Adrenal gland (tissue), 5 donors: ENCODE results near the gene CALML5.

Experiments used
- CTCF ChIP-seq, 6 experiments: fragments of 450-650 bp in 4 of 6; fragments of 200-600 bp in 2 of 6; sonication (generic) in 1 of 6; IDR thresholded peaks; 1 replicate in 5 of 6; 2 replicates in 1 of 6; pipeline versions ENCODE4 v1.5.1 to v1.8.0; 2016 to 2021; ENCODE audit warnings: antibody characterized with exemption in 6 of 6, mild to moderate bottlenecking in 2 of 6, moderate library complexity in 1 of 6
- POLR2A ChIP-seq, 2 donors: fragments of 450-650 bp; IDR thresholded peaks; one replicate each; pipeline ENCODE4 v1.6.1; 2017; ENCODE audit warnings: antibody characterized with exemption in 2 of 2, mild to moderate bottlenecking in 2 of 2, moderate library complexity in 1 of 2
- donor health status: DM: no; HTN: no; CAD: no.

GRCh38 chr10:5506246-5506645 is 6.9 kb upstream of the CALML5 start:
- TF ChIP-seq CTCF (IDR thresholded peaks at IDR 0.05) (no peak), POLR2A (IDR thresholded peaks at IDR 0.05) (no peak)
